Nucleus accumbens (tissue), 56 donors: ENCODE results near the gene IKZF4.
"Not testable (repeated sequence)": the region's sequence is repeated elsewhere in the genome, so short reads cannot be mapped to it uniquely, and the experiment has no call there.

Experiments
- DNase-seq, 56 donors: peaks; one replicate each; lab custom pipeline; 2025; lab: John Stamatoyannopoulos, UW

The IKZF4 gene

DNA sequence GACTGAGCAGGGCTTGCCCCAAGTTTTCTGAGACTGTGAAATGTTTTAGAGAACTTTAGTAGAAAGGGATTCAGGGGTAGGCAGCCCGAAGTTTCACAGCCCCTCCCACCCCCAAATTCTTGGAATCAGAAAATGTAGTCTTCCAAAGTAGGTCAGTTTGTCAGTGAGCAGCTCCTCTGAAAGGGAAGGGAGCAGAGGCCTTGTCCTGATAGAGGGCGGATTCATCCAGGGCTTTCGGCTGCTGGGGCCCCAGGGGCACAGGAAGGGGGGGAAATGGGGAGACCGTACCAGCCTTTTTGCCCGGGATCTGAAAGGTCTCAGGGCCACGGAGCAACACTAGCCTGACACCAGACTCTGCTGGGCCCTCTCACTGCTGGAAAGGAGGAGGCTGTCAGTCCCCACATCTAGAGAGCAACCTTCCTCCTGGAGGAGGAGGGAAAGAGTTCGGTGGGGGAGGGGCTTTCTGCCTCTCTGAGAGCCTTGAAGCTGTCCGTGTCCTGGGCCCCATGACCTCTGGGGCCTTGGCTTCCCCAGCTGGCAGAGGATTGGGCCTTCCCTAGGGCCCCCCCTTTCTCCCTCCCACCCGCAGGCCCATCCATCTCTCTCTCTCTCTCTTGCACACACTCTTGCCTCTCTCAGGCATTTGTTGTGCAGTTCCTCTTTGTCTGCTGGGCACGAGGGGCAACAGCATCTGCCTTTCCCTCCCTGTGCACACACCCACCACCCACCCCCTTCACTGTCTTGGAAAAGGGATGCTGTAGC, at the start of gene IKZF4:
Gene IKZF4 (plus strand): TSS at position 621 of the 762 bp plus-strand sequence. CDS start 451 bp downstream, outside the sequence.
- DNase-seq: peak in 32 of 56 donors; percentile 4 to 61 (median 21)

DNA sequence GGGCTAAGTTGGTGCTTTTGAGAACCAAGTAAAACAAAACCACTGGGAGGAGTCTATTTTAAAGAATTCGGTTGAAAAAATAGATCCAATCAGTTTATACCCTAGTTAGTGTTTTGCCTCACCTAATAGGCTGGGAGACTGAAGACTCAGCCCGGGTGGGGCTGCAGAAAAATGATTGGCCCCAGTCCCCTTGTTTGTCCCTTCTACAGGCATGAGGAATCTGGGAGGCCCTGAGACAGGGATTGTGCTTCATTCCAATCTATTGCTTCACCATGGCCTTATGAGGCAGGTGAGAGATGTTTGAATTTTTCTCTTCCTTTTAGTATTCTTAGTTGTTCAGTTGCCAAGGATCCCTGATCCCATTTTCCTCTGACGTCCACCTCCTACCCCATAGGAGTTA, 48.8 kb upstream of the IKZF4 start:
- peak in 2 of 56 donors; percentile 1 to 10 for DNase-seq

DNA sequence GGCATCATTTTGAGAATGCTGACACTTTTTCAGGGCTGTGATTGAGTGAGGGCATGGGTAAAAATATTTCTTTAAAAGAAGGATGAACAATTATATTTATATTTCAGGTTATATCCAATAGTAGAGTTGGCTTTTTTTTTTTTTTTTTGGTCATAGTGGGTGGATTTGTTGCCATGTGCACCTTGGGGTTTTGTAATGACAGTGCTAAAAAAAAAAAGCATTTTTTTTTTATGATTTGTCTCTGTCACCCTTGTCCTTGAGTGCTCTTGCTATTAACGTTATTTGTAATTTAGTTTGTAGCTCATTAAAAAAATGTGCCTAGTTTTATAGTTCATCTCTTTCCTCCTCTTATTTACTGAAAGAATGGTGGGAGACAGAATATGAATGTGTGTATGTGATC, 48.4 kb upstream of the IKZF4 start:
- no peak for DNase-seq

DNA sequence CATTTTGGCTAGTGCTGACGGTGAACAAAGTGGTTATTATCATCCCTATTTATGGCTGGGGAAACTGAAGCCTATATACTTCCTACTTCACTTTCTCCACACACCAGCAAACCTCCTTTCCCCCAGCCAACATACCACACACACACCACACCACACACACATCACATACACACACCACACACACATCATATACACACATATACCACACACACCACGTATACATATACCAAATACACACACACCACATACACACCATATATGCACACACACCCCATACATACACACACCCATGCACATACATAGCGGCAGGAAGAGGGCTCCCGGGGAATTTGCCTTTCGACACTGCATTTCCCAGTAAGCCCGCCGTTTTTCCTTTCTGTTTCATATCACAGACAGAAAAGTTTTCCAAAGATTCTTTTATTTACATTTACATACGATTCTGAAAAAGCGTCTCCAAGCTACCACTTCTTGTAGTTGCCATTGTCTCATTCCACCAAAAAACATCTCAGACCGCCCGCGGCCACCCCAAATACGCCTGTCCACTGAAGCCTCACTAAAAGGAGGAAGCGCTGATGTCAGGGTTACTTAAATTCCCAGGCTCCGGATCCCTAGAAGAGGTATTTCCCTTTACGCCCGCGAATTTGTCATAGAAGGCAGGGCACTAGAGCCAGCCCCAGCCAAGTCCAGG, 47.8 kb upstream of the IKZF4 start:
- peak in 7 of 56 donors; percentile 21 to 44 (median 37) for DNase-seq

DNA sequence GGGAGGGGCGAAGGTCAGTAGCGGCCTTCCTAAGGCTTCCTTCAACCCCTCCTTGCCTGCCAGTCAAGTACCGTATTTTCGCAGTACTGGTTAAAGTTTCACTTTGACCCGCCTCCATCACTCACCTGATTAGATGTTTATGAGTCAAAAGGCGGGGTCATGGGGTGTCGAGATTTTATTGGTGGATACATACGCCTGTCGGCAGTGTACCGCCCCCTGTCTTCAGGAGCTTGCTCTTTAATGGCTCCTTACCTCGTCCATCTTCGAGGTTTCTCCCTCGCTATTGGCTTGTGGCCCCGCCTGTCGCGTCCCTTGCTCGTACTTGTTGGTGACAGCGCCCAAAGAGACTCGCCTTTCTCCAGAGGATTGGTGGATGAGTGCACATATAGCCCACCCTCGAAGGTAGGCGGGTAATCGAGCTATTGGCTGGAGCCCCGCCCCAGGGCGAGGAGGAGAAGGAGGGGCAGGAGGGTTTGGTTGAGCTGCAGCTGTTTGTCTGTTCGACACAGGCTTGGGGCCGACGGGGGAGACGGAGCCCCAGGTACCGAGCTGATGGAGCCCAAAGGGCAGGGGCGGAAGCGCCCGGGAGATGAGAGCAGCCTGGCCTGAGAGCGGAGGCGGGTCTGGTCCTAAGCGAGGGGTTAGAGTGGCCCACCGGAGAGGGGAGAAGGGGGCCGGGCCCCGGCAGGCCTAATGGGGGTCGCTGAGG, 47.1 kb upstream of the IKZF4 start, which contains the start of gene RAB5B:
Gene RAB5B (plus strand): TSS at position 480 of the 709 bp plus-strand sequence. CDS start 12,883 bp downstream, outside the sequence.
- DNase-seq: peak; percentile 88 to 100 (median 100)

DNA sequence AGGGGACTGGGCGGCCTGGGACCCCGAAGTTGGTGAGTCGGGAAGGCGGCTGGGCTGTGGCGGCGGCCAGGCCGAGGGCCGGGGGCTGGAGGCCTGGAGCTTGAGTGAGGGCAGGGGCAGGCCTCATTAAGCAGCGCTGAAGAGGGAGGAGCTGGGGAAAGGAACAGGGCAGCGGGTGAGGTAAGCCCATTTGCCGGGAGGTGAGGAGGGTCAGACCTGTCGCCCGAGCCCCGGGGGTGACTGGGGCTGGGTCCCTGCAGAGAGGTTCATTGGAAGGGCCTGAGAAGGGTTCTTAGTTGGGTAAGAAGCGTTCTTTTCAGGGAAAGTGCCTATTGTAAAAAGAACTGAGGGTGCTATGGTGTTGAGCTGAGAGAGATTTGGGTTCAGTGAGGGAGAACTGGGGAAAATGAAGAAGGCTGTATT, 46.5 kb upstream of the IKZF4 start:
- DNase-seq: peak in 6 of 56 donors; percentile 38 to 53 (median 42)

DNA sequence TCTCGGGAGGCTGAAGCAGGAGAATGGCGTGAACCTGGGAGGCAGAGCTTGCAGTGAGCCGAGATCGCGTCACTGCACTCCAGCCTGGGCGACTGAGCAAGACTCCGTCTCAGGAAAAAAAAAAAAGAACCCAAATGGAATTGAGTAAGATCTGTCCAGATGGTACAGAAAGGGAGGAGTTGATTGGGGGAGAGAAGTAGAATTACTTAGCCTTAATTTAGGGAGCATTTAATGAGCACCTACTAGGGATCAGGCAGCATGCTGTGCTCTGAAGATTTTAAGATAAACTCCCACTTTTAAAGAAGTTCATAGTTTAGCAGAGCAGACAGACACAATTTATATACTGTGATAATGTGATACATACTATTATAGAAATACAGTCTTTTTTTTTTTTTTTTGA, 42.5 kb upstream of the IKZF4 start:
- no peak for DNase-seq

DNA sequence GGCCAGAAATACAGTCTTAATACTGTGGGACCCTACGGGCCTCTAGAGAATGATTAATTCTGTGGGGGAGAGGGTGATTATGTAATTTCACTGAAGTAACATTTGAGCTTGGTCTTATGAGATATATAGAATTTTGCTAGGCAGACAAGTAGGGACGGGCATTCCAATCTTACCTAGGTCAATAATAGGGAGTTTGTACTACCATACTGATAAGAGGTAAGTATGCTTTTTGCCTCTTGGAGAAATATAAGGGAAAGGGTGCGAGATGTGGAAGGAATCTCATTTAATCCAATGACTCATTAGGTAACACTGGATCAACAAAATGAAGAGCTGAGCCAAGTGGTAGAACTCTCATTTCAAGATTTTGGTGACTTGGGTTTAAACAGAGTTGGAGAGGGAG, 41.8 kb upstream of the IKZF4 start:
- no peak for DNase-seq

DNA sequence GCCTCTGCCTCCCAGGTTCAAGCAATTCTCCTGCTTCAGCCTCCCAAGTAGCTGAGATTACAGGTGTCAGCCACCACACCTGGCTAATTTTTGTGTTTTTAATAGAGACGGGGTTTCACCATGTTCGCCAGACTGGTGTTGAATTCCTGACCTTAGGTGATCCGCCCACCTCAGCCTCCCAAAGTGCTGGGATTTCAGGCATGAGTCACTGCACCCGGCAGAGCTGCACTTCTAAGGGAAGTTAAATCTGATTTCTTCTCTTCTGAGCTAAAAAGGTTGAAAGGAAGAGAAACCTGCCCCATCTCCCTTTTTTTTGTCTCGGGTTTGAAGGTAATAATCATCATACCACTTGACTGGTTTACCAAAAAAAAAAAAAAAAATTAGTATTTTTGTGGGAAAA, 39.0 kb upstream of the IKZF4 start:
- peak in 13 of 56 donors; percentile 0 to 43 (median 11) for DNase-seq

DNA sequence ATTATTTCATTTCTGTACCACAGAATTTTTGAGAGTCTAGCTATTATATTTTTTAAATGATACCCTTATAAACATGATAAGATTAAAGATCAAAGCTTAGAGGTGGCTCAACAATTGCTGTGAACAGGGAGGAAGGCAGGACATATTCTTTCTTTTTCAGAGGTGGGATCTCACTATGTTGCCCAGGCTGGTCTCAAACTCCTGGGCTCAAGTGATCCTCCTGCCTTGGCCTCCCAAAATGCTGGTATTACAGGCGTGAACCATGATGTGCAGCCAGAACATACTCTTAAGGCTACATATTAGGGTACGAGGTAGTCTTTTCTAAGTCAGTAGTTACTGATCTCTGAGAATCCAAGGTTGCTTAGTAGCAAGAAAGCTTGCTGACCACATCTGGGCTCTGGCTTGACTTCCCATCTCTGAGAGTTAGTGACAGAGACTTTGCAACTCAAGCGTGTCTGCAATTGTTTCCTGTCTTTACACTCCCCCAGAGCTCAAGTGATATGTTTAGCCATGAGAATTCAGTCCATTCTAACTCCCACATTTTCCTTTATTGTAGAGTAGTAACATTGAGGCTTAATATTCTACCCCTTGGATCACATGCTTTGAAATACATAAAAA, 38.4 kb upstream of the IKZF4 start:
- DNase-seq: no peak

DNA sequence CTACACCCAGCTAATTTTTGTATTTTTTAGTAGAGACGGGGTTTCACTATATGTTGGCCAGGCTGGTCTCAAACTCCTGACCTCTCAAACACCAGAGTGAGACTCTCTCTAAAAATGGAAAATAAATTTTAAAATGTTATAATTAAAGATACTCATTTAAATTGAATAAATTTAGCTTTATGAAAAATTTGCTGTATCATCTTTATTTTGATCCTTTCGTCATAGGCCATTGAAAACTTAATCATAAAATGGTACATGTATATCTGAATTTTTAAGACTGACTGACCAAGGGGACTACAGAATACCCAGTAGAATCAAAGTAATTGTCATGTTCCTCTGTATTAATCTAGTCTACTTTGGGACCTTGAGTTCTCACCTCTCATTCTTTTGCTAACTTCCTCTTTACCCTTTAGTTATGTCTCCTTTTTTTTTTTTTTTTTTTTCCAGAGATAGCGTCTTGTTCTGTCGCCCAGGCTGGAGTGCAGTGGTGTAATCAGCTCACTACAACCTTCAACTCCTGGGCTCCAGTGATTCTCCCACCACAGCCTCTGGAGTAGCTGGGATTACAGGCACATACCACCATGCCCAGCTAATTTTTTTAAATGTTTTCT, 37.5 kb upstream of the IKZF4 start:
- DNase-seq: no peak

DNA sequence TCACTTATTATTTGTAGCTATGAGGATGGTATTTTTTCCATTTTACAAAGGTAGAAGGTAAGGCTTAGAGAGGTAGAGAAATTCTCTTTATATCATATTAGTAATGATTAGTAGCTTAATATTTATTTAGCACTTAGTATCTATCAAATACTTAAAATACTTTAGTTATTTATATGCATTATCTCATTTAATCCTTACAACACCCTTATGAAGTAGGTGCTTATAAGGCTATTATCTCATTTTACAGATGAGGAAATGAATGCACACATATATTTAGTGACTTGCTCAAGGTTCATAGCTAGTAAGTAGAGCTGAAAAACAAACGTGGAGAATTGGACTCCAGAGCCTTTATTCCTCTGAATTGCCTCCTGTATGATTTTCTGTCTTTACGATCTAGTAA, 36.0 kb upstream of the IKZF4 start:
- DNase-seq: no peak

DNA sequence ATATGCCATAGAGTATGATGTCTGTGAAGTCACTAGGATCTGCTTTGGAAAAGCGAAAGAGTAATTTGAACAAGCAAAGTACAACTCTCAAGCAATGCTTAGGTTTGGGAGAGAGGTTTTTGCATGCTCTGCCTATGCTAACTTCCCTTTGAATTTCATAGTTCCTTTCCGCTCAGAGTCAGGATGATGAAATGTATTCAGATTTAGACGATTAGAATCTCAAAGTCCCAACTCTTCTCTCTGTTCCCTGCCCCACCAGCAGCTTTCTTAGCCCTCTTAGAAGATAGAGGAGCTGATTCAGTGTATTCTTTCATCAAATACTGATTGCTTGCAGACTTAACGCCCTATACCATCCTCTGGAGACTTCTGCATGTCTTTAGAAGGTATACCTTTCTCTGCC, 35.5 kb upstream of the IKZF4 start:
- no peak for DNase-seq

DNA sequence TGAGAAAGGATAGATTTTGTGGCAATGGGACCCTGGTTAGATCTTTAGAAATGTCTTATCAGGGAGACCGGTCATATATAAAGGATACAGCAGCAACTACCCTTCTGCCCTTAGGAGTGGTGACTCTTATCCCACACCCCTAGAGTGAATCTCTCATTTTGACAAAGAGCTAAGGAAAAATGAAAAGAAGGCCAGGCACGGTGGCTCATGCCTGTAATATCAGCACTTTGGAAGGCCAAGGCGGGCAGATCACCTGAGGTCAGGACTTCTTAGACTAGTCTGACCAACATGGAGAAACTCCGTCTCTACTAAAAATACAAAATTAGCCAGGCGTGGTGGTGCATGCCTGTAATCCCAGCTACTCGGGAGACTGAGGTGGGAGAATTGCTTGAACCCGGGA, 34.9 kb upstream of the IKZF4 start:
- DNase-seq: not testable (repeated sequence)

DNA sequence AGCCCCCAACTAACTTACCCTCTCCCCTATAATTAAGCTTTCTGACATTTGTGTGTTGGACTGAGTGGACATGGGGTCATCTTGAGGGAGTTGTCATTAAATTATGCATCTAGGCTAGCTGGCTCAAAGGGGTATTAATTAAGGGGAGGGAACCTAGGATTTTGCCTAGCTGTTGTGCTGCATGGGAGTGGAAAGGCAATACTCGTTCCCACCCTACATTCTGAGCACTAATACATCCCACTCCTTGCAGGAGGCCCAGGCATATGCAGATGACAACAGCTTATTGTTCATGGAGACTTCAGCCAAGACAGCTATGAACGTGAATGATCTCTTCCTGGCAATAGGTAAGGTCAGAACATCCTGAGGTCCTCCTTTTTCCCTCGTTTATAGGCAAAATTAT, 29.7 kb upstream of the IKZF4 start:
- no peak for DNase-seq

DNA sequence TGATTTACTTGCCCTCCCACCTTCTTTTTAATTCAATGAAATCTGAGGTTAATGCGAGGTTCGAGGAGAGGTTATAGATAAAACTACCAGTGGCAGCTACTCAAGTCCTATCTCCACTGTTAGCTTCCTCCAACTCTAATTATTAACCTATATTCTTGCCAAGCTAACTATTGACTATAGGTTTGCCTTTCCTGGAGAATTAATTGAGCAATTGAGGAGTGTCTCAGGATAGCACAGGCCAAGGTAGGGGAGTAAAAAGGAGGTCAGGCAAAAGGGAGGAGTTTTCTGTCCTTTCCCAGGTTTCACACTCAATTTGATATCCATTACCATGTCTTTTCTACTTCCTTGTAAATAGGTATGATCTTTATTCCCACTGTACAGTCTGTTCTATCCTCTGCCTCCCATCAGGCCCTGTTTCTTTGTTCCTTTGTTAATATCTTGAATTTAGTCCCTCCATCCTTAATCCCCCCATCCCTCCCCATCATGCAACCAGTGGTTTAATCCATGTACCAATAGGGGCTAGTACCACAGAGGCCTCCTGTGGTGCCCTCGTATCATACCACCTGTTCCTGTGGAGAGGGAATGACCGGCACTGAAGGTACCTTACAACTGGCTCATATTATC, 27.5 kb upstream of the IKZF4 start:
- DNase-seq: no peak

DNA sequence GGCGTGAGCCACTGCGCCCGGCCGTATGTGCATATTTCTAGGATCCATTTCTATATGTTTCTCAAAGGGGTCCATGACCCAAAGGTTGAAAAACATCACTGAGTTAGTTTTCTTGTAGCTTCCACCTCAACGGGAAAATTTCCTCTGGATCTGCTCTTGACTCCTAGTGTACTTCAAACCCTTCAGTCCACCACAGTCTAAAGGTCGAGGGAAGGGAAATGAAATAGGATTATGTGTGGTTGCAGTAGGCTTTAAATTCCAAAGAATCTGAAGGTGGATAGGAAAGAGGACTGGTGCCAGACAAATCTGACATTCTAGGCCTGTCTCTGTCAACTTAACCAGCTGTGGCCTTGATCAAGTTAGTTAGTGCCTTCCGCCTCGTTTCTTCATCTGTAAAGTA, 25.5 kb upstream of the IKZF4 start:
- no peak for DNase-seq

DNA sequence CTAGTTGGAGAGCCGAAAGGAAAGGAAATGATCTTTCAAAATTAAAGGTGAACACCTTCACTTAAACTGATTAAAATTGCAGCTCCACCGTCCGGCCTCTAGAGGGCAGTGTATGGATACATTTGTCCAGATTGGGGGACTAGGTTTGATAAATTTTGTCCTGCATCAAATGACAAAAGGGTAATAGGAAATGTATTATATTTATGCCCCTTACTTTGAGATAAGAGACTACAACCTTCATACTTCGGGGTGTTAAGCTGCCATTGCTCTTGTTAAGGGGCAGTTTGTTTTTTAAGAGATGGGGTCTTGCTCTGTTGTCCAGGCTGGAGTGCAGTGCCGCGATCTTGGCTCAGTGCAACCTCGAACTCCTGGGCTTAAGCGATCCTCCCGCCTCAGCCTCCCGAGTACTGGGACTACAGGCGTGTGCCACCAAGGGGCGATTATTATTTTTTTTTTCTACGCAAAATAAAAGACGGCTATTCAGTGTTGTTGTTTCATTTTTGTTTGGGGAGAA, 24.6 kb upstream of the IKZF4 start:
- DNase-seq: peak in 39 of 56 donors; percentile 2 to 75 (median 27)

DNA sequence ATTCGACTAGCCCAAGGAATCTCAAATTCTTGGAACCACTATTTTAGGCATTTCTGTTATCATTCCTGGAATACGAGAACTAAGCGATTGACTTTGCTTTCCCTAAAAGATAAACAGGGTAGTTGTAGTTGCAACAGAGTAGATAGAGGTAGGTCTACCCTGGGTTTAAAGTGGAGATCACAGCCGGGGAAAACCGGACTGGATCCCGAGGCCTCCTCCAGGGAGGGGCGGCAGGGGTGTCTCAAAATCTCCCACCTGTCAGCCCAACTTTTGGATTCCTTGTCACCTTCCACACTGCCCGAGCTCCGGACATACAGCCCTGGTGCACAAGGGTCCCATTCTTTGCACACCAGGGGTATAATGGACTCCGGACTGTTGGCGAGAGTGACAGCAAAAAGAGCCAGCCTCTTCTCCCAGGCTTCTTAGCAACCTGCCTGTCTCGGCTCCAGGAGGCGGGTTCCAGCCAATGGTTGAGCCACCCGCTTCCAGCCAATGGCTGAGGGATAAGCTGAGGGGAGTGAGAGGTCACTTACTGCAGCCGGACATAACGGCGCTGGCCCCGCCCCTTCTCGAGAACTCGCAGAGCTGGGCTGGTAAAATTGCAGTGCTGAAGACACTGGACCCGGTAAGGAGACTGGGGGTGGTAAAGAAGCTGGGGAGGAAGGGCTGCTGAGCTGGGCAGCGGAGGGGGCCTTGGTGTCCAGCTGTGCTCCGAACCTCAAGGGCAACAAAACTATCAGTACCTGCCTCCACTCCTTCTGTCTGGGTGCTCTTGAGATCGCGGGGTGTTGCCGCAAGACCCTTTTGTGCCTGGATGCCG, 23.9 kb upstream of the IKZF4 start, which contains the start of gene SUOX:
Gene SUOX (plus strand): TSS at position 562 of the 820 bp plus-strand sequence. CDS start 4,946 bp downstream, outside the sequence.
- DNase-seq: peak; percentile 68 to 98 (median 94)
